ENCODE results near the gene PRPF39. TPM values are rescaled to one million over a fixed set of nuclear protein-coding genes. Genes with fewer than 3 reads are reported as not detected.

PRPF39 gene
- total and polyA plus RNA-seq, 2 of the 13 experiments (the other 11 are each of a cell fraction or from before 2014, with no cell fraction given), result 44.2 to 65.0 TPM

DNA sequence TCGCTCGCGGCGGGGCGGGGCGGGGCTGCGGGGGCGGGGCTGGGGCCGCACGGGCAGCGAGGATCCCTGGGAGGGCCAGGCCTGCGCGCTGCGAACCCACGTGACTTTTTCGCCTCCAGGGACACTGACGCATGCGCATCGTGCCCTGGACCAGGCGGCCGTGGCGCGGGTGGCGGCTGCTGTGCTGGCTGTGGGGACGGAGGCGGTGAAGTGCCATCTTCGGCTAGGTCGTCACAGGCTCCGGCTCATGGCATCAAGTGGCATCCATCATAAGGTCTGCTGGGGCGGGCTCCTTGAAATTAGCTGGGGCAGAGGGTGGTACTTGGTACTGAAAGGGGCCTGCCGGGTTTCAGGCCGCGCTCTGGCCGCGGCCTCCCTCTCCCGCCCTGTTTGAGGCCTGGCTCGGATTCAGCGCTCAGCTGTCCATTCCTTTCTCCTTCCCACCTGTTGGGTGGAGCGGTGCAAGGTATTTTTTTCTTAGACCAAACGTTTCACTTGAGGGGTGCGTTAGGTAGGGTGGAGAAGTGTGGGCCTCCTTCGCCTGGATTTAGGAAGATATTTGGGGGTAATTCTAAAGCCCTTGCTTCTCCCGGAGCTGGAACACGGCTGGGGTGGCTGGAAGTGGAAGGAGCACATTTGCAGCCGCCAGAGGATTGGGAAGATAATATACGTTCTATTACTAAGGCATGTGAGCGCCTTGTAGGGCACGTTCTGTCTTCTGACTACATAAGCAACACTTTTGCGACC, at the start of gene PRPF39 (continued):
- no peak for TF ChIP-seq ZNF281 (CRISPR knock-in tag; IDR thresholded peaks at IDR 0.05; ENCODE audit: borderline replicate concordance)
- TF ChIP-seq, protein P1, sequence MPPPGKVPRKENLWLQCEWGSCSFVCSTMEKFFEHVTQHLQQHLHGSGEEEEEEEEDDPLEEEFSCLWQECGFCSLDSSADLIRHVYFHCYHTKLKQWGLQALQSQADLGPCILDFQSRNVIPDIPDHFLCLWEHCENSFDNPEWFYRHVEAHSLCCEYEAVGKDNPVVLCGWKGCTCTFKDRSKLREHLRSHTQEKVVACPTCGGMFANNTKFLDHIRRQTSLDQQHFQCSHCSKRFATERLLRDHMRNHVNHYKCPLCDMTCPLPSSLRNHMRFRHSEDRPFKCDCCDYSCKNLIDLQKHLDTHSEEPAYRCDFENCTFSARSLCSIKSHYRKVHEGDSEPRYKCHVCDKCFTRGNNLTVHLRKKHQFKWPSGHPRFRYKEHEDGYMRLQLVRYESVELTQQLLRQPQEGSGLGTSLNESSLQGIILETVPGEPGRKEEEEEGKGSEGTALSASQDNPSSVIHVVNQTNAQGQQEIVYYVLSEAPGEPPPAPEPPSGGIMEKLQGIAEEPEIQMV (CRISPR knock-in tag; IDR thresholded peaks at IDR 0.05; ENCODE audit: low read depth), result no peak
- TF ChIP-seq ZNF33B (CRISPR knock-in tag; IDR thresholded peaks at IDR 0.05), result no peak; the same call in 1 of the 2 replicates
- no peak for TF ChIP-seq KIAA2018 (CRISPR knock-in tag; IDR thresholded peaks at IDR 0.05; ENCODE audit: borderline replicate concordance)
- TF ChIP-seq ZNF333 (CRISPR knock-in tag; IDR thresholded peaks at IDR 0.05; ENCODE audit: borderline replicate concordance), result no peak; the same call in 1 of the 2 replicates
- no peak for TF ChIP-seq FOXA1 (IDR thresholded peaks at IDR 0.05)
- TF ChIP-seq FOXA1 (CRISPR knock-in tag; IDR thresholded peaks at IDR 0.05), result no peak
- peak; percentile 53; the same call in 1 of the 2 replicates for TF ChIP-seq ZNF143 (CRISPR knock-in tag; IDR thresholded peaks at IDR 0.05)
- peak; percentile 76; the same call in 1 of the 2 replicates for TF ChIP-seq ZNF451 (CRISPR knock-in tag; IDR thresholded peaks at IDR 0.05)
- TF ChIP-seq, protein P2, sequence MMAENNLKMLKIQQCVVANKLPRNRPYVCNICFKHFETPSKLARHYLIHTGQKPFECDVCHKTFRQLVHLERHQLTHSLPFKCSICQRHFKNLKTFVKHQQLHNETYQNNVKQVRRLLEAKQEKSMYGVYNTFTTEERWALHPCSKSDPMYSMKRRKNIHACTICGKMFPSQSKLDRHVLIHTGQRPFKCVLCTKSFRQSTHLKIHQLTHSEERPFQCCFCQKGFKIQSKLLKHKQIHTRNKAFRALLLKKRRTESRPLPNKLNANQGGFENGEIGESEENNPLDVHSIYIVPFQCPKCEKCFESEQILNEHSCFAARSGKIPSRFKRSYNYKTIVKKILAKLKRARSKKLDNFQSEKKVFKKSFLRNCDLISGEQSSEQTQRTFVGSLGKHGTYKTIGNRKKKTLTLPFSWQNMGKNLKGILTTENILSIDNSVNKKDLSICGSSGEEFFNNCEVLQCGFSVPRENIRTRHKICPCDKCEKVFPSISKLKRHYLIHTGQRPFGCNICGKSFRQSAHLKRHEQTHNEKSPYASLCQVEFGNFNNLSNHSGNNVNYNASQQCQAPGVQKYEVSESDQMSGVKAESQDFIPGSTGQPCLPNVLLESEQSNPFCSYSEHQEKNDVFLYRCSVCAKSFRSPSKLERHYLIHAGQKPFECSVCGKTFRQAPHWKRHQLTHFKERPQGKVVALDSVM (CRISPR knock-in tag; IDR thresholded peaks at IDR 0.05), result peak; percentile 71
- TF ChIP-seq CHD4 (IDR thresholded peaks at IDR 0.05; ENCODE audit: borderline replicate concordance, low read length), result no peak
- TF ChIP-seq ZNF768 (CRISPR knock-in tag; IDR thresholded peaks at IDR 0.05), result peak; percentile 34; the same call in 1 of the 2 replicates

Measured in HepG2 (cell line).